Adrenal gland (tissue), 5 donors: ENCODE data around the gene VPS35L.
"Not testable (repeated sequence)": the region's sequence is repeated elsewhere in the genome, so short reads cannot be mapped to it uniquely, and the experiment has no call there.

Experiments
- CTCF ChIP-seq, 6 experiments: fragments of 450-650 bp in 4 of 6; fragments of 200-600 bp in 2 of 6; sonication (generic) in 1 of 6; IDR thresholded peaks; 1 replicate in 5 of 6; 2 replicates in 1 of 6; pipeline versions ENCODE4 v1.5.1 to v1.8.0; 2016 to 2021; ENCODE audit warnings: antibody characterized with exemption in 6 of 6, mild to moderate bottlenecking in 2 of 6, moderate library complexity in 1 of 6
- POLR2A ChIP-seq, 2 donors: fragments of 450-650 bp; IDR thresholded peaks; one replicate each; pipeline ENCODE4 v1.6.1; 2017; ENCODE audit warnings: antibody characterized with exemption in 2 of 2, mild to moderate bottlenecking in 2 of 2, moderate library complexity in 1 of 2
- donor health status: DM: no; HTN: no; CAD: no.

- not testable (repeated sequence) for TF ChIP-seq CTCF, POLR2A (IDR thresholded peaks at IDR 0.05)
Observed at GRCh38 chr16:19543278-19543996, 12.1 kb upstream of the VPS35L start.
